Osteocyte (in vitro differentiated cells): Measurements from ENCODE around the gene SHC2. TPM values are rescaled to one million over a fixed set of nuclear protein-coding genes. Genes with fewer than 3 reads are reported as not detected.

ENCODE experiments used
- DNase-seq: peaks from one replicate; pipeline ENCODE4 v3.0.0; 2021; ENCODE audit warnings: mixed read lengths; ENCODE audit not compliant: unreplicated experiment; ENCODE audit errors: extremely low spot score
- H3K27ac Mint-ChIP-seq: one replicate; pipeline ENCODE4 v1.8.0; 2021; ENCODE audit warnings: mild to moderate bottlenecking, mixed read lengths; ENCODE audit not compliant: unreplicated experiment
- H3K27me3 Mint-ChIP-seq: one replicate; pipeline ENCODE4 v1.8.0; 2021; ENCODE audit warnings: mixed read lengths; ENCODE audit not compliant: unreplicated experiment
- H3K36me3 Mint-ChIP-seq: one replicate; pipeline ENCODE4 v1.8.0; 2021; ENCODE audit warnings: mixed read lengths; ENCODE audit not compliant: unreplicated experiment
- H3K4me1 Mint-ChIP-seq: one replicate; pipeline ENCODE4 v1.8.0; 2021; ENCODE audit warnings: mixed read lengths; ENCODE audit not compliant: unreplicated experiment
- H3K4me3 Mint-ChIP-seq: one replicate; pipeline ENCODE4 v1.8.0; 2021; ENCODE audit warnings: mild to moderate bottlenecking, moderate library complexity, mixed read lengths; ENCODE audit not compliant: unreplicated experiment
- H3K9me3 Mint-ChIP-seq: one replicate; pipeline ENCODE4 v1.8.0; 2021; ENCODE audit warnings: mixed read lengths; ENCODE audit not compliant: unreplicated experiment
- CTCF ChIP-seq: fragments of 200-600 bp; sonication (generic); IDR thresholded peaks from 2 replicates; pipeline ENCODE4 v1.5.0; 2021; ENCODE audit warnings: antibody characterized with exemption, mild to moderate bottlenecking, moderate library complexity
- total RNA-seq: library from RNA; stranded (reverse); gene quantifications from 2 replicates; pipeline ENCODE4 v1.2.1, GENCODE V29; 2021

SHC2 gene
- total RNA-seq, 1 donor from 2014 or later, result 61.7 TPM

GRCh38 chr19:402786-403185 lies 58.0 kb downstream of the SHC2 start:
- H3K9me3 Mint-ChIP-seq, result no peaks in the 10 kb centered on the region
- no peak overlapping the region for H3K4me3 Mint-ChIP-seq
- no peaks in the 10 kb centered on the region for H3K36me3 Mint-ChIP-seq
- TF ChIP-seq CTCF, result no peak
- H3K27me3 Mint-ChIP-seq, result peaks cover 3% of the 10 kb centered on the region
- H3K27ac Mint-ChIP-seq, result no peak overlapping the region
- no peak for DNase-seq
- no peaks in the 10 kb centered on the region for H3K4me1 Mint-ChIP-seq

DNA sequence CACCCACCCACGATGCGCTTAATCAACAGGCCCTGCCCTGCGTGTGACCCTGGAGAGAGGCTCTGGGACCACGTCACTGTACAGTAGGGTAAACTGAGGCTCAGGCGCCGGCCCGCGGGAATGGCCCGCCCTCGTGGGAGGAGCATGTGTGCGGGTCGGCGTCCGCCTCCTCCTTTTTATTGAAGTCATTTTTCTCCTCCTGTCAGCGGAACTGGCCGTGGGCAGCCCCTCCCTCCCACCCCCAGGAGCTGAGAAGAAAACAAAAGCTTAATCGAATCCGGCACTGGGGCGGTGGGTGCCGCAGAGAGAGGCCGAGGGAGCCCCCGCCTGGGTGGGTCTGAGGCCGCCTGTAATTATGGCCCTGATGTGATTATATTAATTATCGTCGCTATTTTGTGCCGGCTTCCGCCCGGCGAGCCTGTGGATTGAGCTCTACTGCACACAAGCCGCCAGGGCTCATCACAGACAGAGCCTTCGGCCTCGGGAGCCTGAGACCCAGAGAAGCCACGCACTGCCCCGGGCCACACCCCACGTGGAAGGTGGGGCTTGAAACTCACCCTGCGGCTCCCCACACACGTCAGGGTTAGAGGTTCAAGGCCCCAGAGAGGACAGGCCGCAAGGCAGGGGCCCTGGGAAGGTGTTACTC lies 58.8 kb downstream of the SHC2 start:
- Mint-ChIP-seq H3K27me3 (peaks cover 3% of the 10 kb centered on the region), H3K9me3 (no peaks in the 10 kb centered on the region), H3K36me3 (no peaks in the 10 kb centered on the region), H3K27ac (no peak overlapping the region), H3K4me3 (no peak overlapping the region), H3K4me1 (no peaks in the 10 kb centered on the region)
- no peak for DNase-seq
- no peak for TF ChIP-seq CTCF

DNA sequence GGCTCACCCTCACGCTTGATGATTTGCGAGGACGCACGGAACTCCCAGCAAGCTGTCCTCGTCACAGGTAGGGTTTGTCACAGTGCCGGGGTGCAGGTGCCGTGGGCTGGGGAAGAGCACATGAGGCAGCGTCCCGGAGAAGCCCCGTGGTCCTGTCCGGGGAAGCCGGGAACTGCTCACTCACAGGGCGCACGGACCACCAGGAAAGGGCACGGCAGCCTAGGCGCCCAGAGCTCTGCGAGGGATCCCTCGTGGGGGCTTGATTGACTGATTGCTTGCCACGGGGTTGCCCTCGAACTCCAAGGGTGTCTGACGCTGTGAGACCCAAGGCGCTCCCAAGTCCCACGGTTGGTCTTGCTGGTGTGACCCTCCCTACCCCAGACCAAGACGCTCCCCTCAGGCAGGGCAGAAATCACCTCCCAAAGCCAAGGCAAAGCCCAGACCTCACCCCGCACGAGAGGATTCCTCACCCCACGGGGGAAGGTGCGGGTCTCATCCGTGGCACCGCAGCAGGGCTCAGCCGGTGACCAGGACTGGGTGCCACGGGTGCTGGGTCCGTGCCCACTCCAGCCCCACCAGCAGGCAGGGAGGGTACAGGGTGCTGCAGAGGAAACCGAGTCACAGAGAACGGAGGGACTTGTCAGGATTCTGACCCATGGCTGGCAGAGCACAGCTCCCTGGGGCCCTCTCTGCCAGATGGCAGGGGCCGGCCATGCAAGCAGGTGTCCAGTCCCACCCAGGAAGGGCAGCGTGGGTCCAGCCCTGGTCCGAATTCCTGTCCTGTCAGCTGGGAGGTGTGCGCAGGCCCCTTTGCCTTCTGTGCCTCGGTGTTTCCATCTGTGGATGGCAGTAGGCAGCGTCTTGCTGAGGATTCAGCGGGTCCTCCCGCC lies 59.6 kb downstream of the SHC2 start:
- Mint-ChIP-seq H3K27ac (no peak overlapping the region), H3K27me3 (peaks cover 3% of the 10 kb centered on the region), H3K36me3 (no peaks in the 10 kb centered on the region), H3K4me1 (no peaks in the 10 kb centered on the region), H3K9me3 (no peaks in the 10 kb centered on the region), H3K4me3 (no peak overlapping the region)
- DNase-seq, result no peak
- no peak for TF ChIP-seq CTCF

GRCh38 chr19:399370-399769 lies 61.5 kb downstream of the SHC2 start:
- H3K4me1 Mint-ChIP-seq, result no peaks in the 10 kb centered on the region
- no peak overlapping the region for H3K27ac Mint-ChIP-seq
- peaks cover 3% of the 10 kb centered on the region for H3K27me3 Mint-ChIP-seq
- H3K9me3 Mint-ChIP-seq, result no peaks in the 10 kb centered on the region
- no peak for TF ChIP-seq CTCF
- DNase-seq, result no peak
- no peak overlapping the region for H3K4me3 Mint-ChIP-seq
- no peaks in the 10 kb centered on the region for H3K36me3 Mint-ChIP-seq

- TF ChIP-seq CTCF, result no peak
- Mint-ChIP-seq H3K4me1 (no peaks in the 10 kb centered on the region), H3K27ac (no peak overlapping the region), H3K27me3 (peaks cover 3% of the 10 kb centered on the region), H3K4me3 (no peak overlapping the region), H3K9me3 (no peaks in the 10 kb centered on the region), H3K36me3 (no peaks in the 10 kb centered on the region)
- no peak for DNase-seq
These were observed 62.1 kb downstream of the SHC2 start for GRCh38 chr19:398719-399118.
